ENCODE results near the gene NELFE.
"Not testable (repeated sequence)": the region's sequence is repeated elsewhere in the genome, so short reads cannot be mapped to it uniquely, and the experiment has no call there.

NELFE gene

DNA sequence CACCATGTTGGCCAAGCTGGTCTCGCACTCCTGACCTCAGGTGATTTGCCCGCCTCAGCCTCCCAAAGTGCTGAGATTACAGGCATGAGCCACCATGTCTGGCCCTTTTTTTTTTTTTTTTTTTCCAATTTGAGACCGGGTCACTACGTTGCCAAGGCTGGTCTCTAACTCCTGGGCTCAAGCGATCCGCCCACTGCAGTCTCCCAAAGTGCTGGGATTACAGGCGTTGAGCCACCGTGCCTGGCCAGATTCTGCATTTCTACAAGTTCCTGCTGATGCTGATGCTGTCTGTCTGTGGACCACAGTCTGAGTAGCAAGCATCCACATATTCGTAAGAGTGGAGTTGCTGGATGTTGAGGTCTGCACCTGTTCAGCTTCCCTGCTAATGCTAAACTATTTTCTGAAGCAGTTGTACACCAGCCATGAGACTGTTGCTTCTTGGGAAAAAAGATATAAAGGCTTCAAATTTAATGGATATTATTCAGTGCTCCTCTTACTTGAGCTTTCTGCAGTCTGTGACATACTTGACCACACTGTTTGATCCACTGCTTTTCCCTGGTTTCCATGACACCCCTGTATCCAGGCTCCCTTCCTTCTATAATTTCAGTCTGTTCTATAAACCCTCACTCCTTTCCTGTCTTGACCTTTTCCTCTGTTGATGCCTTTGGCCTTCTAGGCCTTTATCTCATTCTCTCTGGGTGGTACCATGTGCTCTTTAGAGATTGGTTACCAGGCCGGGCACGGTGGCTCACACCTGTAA, 46.8 kb downstream of the NELFE start:
- DNase-seq, result no peak

- not testable (repeated sequence) for DNase-seq
Measured at GRCh38 chr6:31909298-31909697, 49.5 kb downstream of the NELFE start.

DNA sequence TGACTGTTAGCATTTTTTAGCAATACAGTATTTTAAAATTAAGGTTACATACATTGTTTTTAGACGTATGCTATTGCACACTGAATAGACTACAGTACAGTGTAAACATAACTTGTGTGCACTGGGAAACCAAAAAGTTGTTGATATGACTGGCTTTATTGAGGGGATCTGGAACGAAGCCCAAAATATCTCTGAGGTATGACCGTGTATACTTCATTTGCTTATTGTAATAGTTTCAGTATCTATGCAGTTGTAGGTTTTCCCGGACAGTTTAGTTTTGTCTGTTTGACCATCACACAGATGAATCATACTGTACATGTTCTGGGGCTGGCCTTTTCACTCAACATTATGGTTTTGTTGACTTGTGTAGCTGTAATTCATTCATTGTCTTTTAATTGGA, 50.0 kb downstream of the NELFE start:
- no peak for DNase-seq

DNA sequence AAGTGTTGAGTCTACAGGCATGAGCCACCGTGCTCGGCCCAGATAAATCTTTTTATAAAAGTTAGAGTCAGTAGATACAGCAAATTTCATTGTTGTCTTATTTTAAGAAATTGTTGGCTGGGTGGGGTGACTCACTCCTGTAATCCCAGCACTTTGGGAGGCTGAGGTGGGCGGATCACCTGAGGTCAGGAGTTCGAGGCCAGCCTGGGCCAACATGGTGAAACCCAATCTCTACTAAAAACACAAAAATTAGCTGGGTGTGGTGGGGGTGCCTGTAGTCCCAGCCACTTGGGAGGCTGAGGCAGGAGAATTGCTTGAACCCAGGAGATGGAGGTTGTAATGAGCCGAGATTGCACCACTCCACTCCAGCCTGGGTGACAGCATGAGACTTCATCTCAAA, 50.5 kb downstream of the NELFE start:
- not testable (repeated sequence) for DNase-seq

GRCh38 chr6:31907158-31907813, 51.5 kb downstream of the NELFE start:
- no peak for DNase-seq

GRCh38 chr6:31906727-31907126, 52.0 kb downstream of the NELFE start:
- DNase-seq, result not testable (repeated sequence)

DNA sequence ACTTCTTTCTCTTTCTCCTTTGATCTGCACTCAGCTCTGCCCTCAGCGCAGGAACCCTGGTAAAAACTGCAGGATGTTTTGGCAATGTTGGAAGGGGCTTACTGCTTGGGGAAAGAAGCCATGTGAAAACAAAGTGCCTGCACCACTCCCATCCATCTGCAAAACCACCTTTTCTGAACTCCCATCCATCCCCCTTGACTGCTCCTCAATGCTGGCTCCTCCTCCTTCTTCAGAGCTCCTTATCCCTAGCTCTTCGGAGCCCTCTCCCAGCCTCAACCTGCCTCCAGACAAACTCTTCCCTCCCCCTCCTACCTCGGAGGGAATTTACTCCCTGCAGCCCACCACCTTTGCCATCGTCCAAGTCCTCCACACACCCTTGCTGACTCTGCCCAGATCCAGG, 52.6 kb downstream of the NELFE start:
- DNase-seq, result no peak

GRCh38 chr6:31905041-31905440, 53.7 kb downstream of the NELFE start:
- DNase-seq, result no peak

- DNase-seq, result no peak
Measured at GRCh38 chr6:31903957-31904356, 54.8 kb downstream of the NELFE start.

Data from CD4-positive, alpha-beta T cell treated with Interleukin-17A for 1 hour (primary cell).